Measurements from ENCODE around the gene AARSD1. TPM values are rescaled to one million over a fixed set of nuclear protein-coding genes. Genes with fewer than 3 reads are reported as not detected.
A peak's percentile ranks its signal among the peaks of the same experiment; 100 is the strongest.
"Not testable (repeated sequence)": the region's sequence is repeated elsewhere in the genome, so short reads cannot be mapped to it uniquely, and the experiment has no call there.

Gene AARSD1
- total RNA-seq, 1 experiment from 2014 or later = 35.4 TPM

DNA sequence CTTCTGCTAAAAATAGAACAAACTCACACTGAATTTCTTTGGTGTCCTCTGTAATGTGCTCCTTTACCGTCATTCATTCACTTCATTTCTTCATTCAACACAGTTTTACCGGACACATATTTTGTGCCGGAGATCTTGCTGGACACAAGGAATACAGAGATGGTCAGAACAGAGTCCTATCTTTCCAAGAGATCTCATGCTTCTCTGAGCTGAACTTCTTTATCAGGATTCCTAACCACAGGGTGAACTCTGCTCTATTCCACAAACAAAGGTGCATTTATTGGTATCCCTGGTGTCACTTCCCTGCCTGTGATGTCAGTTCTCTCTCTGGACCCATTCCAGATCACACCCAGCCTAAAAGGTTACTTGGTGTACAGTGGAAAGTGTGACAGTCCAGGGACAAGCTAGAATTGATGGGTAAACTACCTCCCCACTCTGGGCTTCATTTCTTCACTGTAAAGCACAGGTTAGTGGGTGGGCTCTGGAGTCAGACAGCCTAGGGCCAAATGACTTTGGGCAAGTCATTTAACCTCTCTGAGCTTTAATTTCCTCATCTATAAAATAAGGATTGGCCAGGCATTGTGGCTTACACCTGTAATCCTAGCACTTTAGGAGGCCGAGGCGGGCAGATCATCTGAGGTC is 46.5 kb upstream of the AARSD1 start:
- Histone ChIP-seq H3K9me3 (ENCODE audit: insufficient read depth, low read depth) (no peaks in the 10 kb centered on the region), H3K4me3 (peak overlapping the region; percentile 38; the same call in 1 of the 2 replicates), H3K36me3 (ENCODE audit: low read depth) (0 out of 2 replicates have a peak, but pooled peaks cover 8% of the 10 kb centered on the region), H3K79me2 (ENCODE audit: low read depth) (peaks cover 6% of the 10 kb centered on the region; the same call in 1 of the 2 replicates), H3K4me1 (replicated peaks; ENCODE audit: insufficient read depth) (peaks cover 42% of the 10 kb centered on the region), H3K9me2 (ENCODE audit: insufficient read depth) (no peaks in the 10 kb centered on the region), H3F3A (ENCODE audit: insufficient read depth, low read depth) (peaks cover 46% of the 10 kb centered on the region), H3K4me2 (peak overlapping the region; percentile 67), H2AFZ (no peak overlapping the region), H3K27ac (peak overlapping the region; percentile 66), H3K27me3 (ENCODE audit: insufficient read depth, low read depth) (no peaks in the 10 kb centered on the region), H4K20me1 (ENCODE audit: insufficient read depth) (no peaks in the 10 kb centered on the region)
- DNase-seq = peak; percentile 57 to 92
- CTCF ChIA-PET = interaction anchor here (0.6 kb wide), 1 partner anchor 43 kb away, joined by 3 read pairs; no protein-coding TSS in a partner anchor
- intact Hi-C loops (cut with micrococcal nuclease; ENCODE audit: unreplicated experiment) = no loop called here
- no TSS peak for BruUV-seq (replicated peaks)
- POLR2A ChIA-PET (ENCODE audit: unreplicated experiment) = interaction anchor here (0.6 to 0.8 kb wide), 3 partner anchors 13 to 344 kb away, joined by 3 to 8 read pairs (median 7); partner anchors contain the start of genes BRCA1 and RPL27
- TF ChIP-seq CTCF (conservative IDR thresholded peaks at IDR 0.05) = no peak
- TF ChIP-seq EZH2 (IDR thresholded peaks at IDR 0.05; ENCODE audit: low read depth) = no peak

DNA sequence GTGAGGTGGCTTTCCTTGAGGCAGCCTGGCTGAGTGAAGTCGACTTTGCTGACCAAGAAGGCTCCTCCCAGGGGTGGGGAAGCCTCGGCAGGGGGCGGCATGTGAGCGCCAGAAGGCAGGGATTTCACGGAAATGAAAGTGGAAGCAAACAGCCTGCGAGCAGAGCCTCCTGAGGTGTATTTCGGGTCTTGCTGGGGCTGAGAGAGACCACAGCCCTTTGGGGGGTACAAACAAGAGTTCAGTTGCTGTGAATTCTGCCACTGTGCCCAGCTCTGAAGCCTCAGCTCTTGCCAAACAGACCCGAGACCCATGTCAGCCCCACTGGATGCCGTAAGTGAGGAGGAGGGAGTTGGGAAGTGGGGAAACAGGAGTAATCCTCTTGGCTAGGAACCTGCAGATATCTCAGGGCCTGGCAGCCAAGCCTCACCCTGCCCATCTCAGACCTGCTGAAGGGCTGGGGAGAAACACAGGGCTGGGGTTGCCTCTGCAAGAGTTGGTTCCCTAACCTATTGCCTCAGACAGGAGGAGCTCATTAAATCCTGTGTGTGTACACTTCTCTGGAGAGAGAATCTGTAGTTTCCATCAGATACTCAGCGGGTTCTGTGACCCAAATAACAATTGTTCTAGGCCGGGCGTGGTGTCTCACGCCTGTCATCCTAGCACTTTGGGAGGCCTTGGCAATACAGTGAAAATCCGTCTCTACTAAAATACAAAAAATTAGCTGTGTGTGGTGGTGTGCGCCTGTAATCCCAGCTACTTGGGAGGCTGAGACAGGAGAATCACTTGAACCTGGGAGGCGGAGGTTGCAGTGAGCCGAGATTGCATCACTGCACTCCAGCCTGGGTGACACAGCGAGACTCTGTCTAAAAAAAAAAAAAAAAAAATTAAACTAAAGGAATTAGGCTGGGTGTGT is 42.6 kb upstream of the AARSD1 start, which contains the start of gene IFI35:
Gene IFI35, plus strand, starts transcription at position 146 of the 913 bp plus-strand sequence. Its CDS starts 164 bp downstream, at position 310.
- Histone ChIP-seq H3K27me3 (ENCODE audit: insufficient read depth, low read depth) (no peaks in the 10 kb centered on the region), H3K9me2 (ENCODE audit: insufficient read depth) (no peaks in the 10 kb centered on the region), H4K20me1 (ENCODE audit: insufficient read depth) (peaks cover 13% of the 10 kb centered on the region), H3K4me3 (peak within 1 kb of the TSS; percentile 75), H3K79me2 (ENCODE audit: low read depth) (peaks cover 6% of the 10 kb centered on the region; the same call in 1 of the 2 replicates), H3F3A (ENCODE audit: insufficient read depth, low read depth) (peaks cover 73% of the 10 kb centered on the region), H3K36me3 (ENCODE audit: low read depth) (peaks cover 21% of the 10 kb centered on the region), H3K4me2 (peak within 1 kb of the TSS; percentile 88), H3K9me3 (ENCODE audit: insufficient read depth, low read depth) (no peaks in the 10 kb centered on the region), H3K27ac (peak within 1 kb of the TSS; percentile 77), H3K4me1 (replicated peaks; ENCODE audit: insufficient read depth) (peaks cover 39% of the 10 kb centered on the region), H2AFZ (peak within 1 kb of the TSS; percentile 72)
- no peak for TF ChIP-seq EZH2 (IDR thresholded peaks at IDR 0.05; ENCODE audit: low read depth)
- peak; percentile 48; the same call in 1 of the 2 replicates for TF ChIP-seq CTCF (conservative IDR thresholded peaks at IDR 0.05)
- TSS peak; percentile 10 for BruUV-seq (replicated peaks)
- peak; percentile 73 to 81 for DNase-seq
- intact Hi-C loops (cut with micrococcal nuclease; ENCODE audit: unreplicated experiment) = no loop called here
- POLR2A ChIA-PET (ENCODE audit: unreplicated experiment) = interaction anchor here (0.6 kb wide), 1 partner anchor 354 kb away, joined by 3 read pairs; no protein-coding TSS in a partner anchor
- CTCF ChIA-PET = interaction anchor here (0.6 kb wide), 1 partner anchor 474 kb away, joined by 10 read pairs; no protein-coding TSS in a partner anchor

DNA sequence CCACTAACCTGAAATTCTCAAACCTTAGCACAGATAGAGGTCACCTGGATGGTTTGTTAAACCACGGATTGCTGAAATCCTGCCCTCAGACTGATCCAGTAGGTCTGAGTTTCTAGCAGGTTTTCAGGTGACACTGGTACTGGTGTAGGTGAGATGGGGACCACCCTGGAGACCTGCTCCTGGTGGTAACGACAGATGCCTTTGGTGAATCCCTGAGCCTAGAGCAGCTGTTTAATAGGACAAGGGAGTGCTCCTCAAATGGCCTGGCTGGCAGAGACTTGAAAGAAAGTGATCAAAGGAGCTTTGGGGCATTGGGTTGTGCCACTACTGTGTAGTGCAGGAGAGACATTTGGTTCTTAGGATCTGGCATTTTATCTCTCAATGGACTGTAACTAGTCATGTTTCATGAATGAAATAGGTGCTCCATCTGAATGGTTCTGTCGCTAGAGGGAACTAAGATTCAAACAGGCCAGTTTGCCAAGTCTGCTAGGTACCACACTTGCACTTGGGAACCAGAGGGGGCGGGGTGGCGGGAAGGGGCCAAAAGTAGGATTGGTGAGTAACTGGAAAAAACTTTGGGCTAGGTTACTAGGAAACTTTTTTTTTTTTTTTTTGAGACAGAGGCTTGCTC is 39.4 kb upstream of the AARSD1 start:
- Histone ChIP-seq H3K9me3 (ENCODE audit: insufficient read depth, low read depth) (no peaks in the 10 kb centered on the region), H2AFZ (no peak overlapping the region), H3K4me3 (no peak overlapping the region), H3F3A (ENCODE audit: insufficient read depth, low read depth) (peaks cover 85% of the 10 kb centered on the region), H4K20me1 (ENCODE audit: insufficient read depth) (peaks cover 25% of the 10 kb centered on the region), H3K36me3 (ENCODE audit: low read depth) (peaks cover 49% of the 10 kb centered on the region), H3K27ac (peak overlapping the region; percentile 48), H3K9me2 (ENCODE audit: insufficient read depth) (no peaks in the 10 kb centered on the region), H3K4me2 (no peak overlapping the region), H3K79me2 (ENCODE audit: low read depth) (peaks cover 30% of the 10 kb centered on the region), H3K4me1 (replicated peaks; ENCODE audit: insufficient read depth) (peaks cover 34% of the 10 kb centered on the region), H3K27me3 (ENCODE audit: insufficient read depth, low read depth) (no peaks in the 10 kb centered on the region)
- peak; percentile 46 to 77 for DNase-seq
- CTCF ChIA-PET = no interaction called here
- BruUV-seq (replicated peaks) = no TSS peak
- no peak for TF ChIP-seq EZH2 (IDR thresholded peaks at IDR 0.05; ENCODE audit: low read depth)
- no peak for TF ChIP-seq CTCF (conservative IDR thresholded peaks at IDR 0.05)
- intact Hi-C loops (cut with micrococcal nuclease; ENCODE audit: unreplicated experiment) = no loop called here
- POLR2A ChIA-PET (ENCODE audit: unreplicated experiment) = interaction anchor here (0.7 kb wide), 1 partner anchor 673 kb away, joined by 6 read pairs; no protein-coding TSS in a partner anchor

- intact Hi-C loops (cut with micrococcal nuclease; ENCODE audit: unreplicated experiment); H2AFZ ChIP-seq; CTCF ChIA-PET; BruUV-seq (replicated peaks); H3K9me3 ChIP-seq (ENCODE audit: insufficient read depth, low read depth); H3K9me2 ChIP-seq (ENCODE audit: insufficient read depth); H3K27me3 ChIP-seq (ENCODE audit: insufficient read depth, low read depth); H3K4me3 ChIP-seq; DNase-seq: not testable (repeated sequence)
- Histone ChIP-seq H3K36me3 (ENCODE audit: low read depth) (peaks cover 50% of the 10 kb centered on the region), H4K20me1 (ENCODE audit: insufficient read depth) (peaks cover 25% of the 10 kb centered on the region), H3K4me1 (replicated peaks; ENCODE audit: insufficient read depth) (peaks cover 33% of the 10 kb centered on the region), H3K79me2 (ENCODE audit: low read depth) (peaks cover 34% of the 10 kb centered on the region), H3K4me2 (0 out of 2 replicates have a peak overlapping the region, but pooled peaks have one; percentile 30), H3F3A (ENCODE audit: insufficient read depth, low read depth) (peaks cover 83% of the 10 kb centered on the region), H3K27ac (peak overlapping the region; percentile 21; the same call in 1 of the 2 replicates)
- POLR2A ChIA-PET (ENCODE audit: unreplicated experiment) = interaction anchor here (0.7 to 0.9 kb wide), 2 partner anchors 234 to 569 kb away, joined by 4 to 5 read pairs; no protein-coding TSS in a partner anchor
These were observed 36.6 kb upstream of the AARSD1 start for GRCh38 chr17:43000894-43001293.

All from PC-9 (cell line).